Endothelial cell of umbilical vein (primary cell): Measurements from ENCODE around the gene ADCYAP1R1.

ENCODE experiments used
- CTCF ChIP-seq, 2 donors: IDR thresholded peaks; 1 replicate in 1 of 2; 2 replicates in 1 of 2; pipeline ENCODE4 v1.5.1; 2011; ENCODE audit warnings: low read length in 2 of 2, mild to moderate bottlenecking in 2 of 2, moderate library complexity in 2 of 2, control low read depth in 1 of 2, inconsistent platforms in 1 of 2, low read depth in 1 of 2; ENCODE audit not compliant: insufficient read depth in 1 of 2; ENCODE audit errors: extremely low read depth in 1 of 2
- FOS ChIP-seq: IDR thresholded peaks from 2 replicates; pipeline ENCODE4 v1.6.1; 2011; ENCODE audit warnings: mild to moderate bottlenecking, low read length, moderate library complexity, borderline replicate concordance; ENCODE audit not compliant: insufficient read depth
- POLR2A ChIP-seq: IDR thresholded peaks from 2 replicates; pipeline ENCODE4 v1.6.1; 2012; ENCODE audit warnings: low read depth, mild to moderate bottlenecking, control low read depth, low read length
- POLR2AphosphoS5 ChIP-seq: IDR thresholded peaks from 2 replicates; pipeline ENCODE4 v1.6.1; 2012; ENCODE audit warnings: low read depth, mild to moderate bottlenecking, control low read depth, low read length, moderate library complexity; ENCODE audit not compliant: insufficient read depth

DNA sequence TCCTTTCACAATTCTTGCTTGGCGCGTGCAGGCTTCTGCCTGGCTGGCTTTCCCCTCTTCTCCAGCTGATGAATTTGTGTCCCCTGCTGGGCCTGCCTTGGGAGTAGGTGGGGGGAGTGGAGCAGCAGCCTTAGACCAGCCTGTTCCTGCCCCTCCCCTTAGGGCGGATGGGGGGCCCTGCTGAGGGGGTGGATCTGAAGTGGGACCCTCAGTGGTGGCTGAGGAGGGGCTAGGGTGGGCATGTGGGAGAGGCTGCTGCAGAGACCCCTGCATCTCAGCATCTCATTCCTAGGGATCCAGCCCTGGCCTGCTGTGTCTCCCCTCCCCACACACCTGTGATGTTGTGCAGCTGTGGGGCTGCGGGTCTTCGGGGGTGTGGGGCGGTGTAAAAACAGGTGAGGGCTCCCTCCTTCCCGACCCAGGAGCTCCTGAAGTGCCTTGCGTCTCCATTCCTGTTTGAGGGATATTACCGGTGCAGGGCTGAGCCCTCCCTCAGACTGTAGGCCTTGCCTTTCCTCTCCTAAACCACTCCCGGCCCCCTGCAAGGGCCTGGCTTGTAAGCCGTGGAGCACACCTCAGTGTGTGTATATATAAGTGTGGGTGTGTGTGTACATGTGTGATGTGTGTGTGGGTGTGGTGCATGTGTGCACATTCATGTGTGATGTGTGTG is 24.7 kb downstream of the ADCYAP1R1 start:
- TF ChIP-seq FOS (no peak), POLR2A (no peak), CTCF (IDR thresholded peaks at IDR 0.05; ENCODE audit: extremely low read depth in 1 of 2, insufficient read depth in 1 of 2, low read depth in 1 of 2, low read length in 2 of 2) (no peak), POLR2AphosphoS5 (no peak)
